DMS79 treated with DMSO at 0.1 percent for 48 hours (cell line): ENCODE measurements around the gene LHX3.

Experiments
- DNase-seq: peaks from one replicate; lab custom pipeline; 2025; lab: John Stamatoyannopoulos, UW

Gene LHX3

DNA sequence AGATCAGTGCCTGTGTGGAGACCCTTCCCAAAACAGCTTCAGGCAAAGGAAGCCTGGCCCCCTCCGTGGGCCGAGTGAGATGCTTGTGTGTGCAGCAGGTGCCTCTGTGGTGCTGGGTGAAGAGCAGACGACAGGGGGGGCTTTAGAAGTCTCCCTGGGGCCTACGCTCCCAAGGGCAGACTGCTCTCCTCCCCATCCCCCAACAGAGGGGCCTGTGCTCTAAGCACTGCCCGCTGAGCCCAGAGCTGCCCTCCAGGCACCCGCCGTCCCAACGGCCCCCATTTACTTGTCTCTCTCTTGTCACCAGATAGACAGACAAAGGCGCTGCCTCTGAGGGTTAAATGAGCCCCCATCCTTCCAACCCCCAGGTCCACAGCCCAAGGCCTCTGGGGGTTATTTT lies 2.7 kb upstream of the LHX3 start:
- DNase-seq = no peak

DNA sequence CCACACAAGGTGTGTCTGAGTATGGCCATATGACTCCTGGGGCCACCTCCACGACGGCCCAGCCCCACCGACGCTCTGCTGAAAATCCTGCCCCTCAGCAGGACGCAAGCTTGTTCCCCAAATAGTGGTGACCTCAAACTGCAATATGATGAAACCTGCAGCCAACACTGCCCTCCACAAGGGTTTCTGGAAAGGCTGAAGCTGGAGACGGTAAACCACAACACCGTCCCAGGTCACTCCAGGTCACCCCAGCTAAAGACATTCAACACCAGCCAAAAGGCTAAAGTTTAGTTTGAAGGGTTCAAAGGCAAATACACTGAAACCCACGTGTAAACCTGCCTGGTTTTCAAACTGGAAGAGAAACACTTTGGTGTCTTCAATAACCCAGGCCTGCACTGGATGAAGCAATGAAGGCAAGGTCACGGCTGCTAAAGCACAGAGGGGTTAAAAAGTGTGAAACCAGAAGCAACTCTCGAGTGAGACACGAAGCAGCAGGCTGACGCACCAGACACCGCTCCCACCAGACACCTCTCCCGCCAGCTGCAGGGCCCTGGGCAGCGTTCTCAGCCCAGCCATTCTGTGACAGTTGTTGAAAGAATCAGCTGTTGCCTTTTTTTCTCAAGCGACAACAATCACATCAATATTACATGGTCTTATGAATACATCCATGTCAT lies 1.8 kb upstream of the LHX3 start:
- DNase-seq = no peak

DNA sequence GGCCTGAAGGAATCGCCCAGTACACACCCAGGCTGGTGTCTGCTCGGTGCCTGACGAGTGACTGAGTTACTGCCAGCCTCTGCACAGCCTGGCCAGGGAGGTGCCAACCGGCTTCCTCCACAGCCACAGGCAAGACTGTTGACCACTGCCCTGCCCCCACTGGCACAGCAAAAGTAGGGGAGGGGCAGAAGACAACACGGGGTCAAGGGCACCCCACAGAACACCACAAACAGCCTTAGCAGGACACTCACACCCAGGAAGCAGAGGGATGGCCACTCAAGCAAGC lies 722 bp upstream of the LHX3 start:
- no peak for DNase-seq

DNA sequence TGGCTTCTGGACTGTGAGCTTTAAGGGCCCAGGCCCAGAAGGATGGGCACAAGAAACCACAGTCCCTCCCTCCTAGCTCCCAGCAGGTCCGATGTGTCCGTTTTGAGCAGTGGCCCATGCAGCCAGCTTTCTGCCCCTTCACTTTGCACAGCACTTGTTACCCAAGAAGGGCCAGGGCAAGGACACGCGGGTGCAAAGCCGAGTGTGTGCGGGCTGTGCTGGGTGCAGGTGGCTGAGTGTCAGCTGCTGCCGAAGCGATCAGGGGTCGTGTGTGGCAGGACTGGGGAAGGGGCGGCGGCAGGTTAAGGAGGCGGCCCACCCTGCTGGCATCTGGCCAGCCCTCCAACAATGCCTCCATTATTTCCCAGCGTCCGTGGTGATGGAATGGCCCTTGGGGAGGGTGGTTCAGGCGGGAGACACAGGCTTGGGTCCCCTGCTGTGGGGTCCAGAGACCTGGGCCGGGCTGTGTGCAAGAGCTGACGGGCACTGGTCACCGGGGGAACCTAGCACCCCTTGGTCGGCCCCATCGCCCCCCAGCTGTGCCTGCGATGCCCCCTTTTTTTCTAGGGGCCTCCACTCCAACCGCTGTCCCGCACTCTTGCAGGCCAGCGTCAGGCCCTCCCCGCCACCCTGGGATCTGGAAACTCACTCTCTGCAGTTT lies 653 bp downstream of the LHX3 start:
- DNase-seq = no peak

DNA sequence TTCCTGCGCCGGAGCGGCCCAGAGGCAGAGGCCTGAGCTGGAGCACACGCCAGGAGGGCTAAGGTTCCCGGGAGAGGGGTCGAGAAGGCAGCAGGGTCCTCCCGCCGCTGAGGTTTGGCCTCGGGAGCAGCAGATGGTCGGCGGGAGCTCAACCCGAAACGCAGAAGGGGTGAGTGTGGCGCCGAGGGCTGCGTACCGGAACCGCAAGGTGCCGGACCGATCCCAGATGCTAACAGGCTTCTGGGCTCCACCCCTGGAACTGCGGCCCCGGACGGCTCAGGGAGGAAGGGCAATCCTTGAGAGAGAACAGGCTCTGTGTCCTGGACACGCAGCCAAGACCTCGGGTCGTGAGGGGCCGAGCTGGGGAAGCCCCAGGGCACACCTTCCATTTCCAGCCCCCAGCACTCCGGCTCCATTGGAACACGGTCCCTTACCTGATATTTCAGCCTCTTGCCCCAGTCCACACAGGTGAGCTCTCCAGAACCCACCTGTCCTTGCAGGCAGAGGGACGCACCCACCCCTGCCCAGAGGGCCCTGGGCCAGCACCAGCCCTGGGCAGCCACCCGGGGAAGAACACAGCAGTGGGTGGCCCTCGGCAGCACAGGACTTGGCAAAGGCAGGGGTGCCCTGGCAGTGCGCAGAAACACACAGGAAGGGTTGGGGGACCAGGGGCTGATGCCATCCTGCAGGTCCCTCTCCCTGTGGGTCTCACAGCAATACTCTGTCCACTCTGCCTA lies 1.4 kb downstream of the LHX3 start:
- no peak for DNase-seq

DNA sequence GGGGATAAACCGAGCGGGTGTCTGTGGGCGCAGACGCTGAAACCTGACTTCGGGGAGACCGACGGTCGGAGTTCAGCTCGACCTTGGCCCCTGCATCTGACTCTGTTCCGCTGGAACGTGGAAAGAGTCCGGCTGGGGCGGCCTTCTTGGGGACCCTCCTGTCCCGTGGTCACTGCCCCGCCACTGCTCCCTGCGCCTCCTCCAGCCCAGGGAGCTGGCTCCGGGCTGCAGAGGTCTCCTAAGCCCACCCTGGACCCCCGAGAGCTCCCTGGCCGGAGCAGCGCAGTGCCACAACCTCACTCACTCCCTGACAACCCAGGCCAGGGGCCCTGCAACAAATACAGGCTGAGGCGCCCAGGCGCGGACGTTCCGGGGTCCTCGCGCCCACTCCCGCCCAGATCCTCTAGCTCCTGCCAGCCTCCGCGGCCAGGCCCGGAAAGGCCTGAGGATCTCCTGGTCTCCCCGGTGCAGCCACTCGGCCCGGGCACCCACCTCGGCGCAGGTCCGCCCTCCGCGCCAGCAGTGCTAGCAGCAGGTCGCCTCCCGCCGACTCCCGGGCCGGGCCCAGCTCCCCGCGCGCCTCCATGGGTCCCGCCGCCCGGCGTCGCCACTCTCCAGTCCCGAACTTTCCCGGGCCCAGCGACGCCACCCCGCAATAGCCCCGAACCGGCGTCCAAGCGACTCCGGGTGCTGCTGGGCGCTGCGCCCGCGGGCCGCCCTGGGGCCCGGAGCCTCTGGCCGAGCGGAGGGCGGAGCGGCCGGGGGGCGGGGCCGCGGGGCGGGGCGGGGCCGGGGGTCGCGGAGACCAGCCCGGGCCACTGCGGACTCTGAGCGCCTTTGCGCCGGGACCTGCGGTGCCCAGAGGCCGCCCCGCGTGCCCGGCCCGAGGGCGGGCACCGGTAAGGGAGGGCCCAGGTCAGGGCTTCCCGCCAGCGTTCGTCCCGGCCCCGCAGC lies 2.2 kb downstream of the LHX3 start:
- no peak for DNase-seq

DNA sequence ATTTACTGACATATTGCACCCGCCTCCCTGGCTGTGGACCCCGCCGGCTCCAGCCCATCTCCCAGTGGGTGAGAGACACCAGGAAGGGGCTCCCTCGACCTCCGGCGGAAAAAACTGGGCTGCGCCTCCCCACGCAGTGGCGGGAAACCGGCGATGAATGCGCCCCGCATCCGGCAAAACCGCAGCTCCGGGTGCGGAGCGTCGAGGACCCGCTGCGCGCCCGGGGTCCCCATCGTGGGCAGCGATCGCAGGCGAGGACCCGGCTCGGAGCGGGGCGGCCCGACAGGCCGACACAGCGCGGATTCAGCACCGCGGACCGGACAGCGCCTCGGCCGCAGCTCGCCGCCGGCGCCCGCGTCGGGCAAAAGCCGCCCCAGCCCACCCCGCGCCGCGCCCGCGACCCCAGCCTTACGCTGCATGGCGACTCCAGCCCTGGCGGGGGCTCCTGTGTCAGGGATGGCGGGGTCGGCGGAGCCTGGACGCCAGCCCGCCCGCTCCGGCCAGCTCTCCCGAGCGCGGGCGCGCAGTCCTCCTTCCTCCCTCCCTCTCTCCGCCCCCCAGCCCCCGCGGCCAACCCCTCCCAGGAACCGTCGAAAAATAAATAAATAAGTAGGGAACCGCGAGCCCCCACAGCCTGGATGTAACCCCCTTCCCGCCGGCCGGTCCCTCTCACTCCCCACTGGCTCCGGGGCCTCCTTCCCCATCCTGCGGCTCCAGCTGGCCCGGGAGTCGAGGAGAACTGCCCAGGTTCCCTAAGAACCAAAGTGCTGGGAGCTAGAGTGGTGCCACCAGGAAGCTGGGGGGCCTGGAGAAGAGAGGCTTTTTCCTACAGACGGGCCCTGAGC lies 3.1 kb downstream of the LHX3 start:
- no peak for DNase-seq

DNA sequence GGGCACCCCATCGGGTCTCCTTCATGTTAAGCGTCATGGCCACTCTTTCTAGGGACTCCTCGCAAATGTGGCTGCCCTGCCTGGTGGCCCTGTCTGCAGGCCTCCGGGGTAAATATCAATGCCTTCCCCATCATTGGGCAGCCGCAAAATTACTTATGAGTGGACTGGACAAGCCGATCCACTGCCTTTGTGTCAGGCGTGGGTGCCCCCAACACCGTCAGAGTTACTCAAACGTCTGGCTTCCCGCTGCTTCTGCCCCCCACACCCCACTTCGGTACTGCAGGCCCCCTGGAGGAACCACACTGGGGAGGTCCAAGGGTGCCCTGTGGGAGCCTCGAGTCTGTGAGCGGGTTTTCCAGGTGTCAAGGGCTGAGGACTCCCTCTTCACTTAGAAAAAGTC lies 3.8 kb downstream of the LHX3 start:
- DNase-seq = no peak

DNA sequence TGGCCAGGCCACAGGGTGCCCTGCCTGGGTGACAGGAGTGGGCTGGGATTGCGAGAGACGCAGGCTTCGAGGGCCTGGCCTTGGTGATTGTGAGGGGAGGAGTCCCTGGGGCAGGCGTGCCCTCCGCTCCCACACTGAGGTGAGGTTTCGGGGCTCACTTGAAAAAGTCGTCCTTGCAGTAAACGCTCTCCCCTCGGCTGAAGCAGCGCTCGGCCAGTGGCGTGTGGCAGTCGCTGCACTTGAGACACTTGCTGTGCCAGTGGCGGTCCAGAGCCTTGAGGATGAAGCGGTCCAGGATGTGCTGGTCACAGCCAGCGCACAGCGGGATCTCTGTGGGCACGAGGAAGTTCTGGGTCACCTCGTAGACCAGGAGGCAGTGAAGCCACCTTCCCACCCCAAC lies 4.5 kb downstream of the LHX3 start:
- DNase-seq = no peak

DNA sequence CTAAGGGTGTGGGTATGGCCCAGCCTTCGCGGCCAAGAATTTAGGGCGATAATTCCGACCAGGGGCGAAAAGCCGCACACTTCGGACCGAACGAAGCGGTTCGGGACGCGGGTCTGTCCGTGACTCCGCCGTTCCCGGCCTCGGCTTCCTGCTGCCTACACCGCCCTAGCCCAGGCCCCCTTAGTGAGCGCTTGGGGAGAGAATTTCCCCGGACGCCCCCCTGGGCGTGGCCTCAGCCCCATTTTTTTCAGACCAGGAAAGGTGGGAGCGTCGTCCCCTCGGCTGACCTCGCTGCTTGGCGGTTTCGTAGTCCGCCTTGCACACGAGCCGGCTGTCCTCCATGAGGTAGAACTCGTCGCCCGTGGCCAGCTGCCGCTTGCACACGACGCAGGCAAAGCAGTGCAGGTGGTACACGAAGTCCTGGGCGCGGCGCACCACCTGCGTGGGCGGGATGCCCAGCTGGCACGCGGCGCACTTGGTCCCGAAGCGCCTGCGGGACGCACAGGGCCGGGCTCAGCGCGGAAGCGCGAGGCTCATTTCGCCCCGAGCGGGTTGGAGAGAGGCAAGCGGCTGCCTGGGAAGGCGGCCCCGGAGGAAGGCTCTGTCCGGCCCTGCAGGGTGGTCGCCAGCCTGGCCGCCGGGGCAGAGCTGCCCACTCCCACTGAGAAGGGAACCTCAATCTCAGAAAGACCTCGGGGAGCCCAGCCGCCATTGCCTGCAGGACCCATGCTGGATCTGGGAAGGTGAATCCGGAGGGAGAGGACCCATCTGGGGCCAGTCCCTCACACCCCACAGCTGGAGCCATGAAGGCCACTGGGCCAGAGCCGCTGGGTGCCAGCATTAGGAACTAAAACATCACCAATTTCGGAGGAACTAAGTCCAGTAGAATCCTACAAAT lies 5.3 kb downstream of the LHX3 start:
- no peak for DNase-seq

DNA sequence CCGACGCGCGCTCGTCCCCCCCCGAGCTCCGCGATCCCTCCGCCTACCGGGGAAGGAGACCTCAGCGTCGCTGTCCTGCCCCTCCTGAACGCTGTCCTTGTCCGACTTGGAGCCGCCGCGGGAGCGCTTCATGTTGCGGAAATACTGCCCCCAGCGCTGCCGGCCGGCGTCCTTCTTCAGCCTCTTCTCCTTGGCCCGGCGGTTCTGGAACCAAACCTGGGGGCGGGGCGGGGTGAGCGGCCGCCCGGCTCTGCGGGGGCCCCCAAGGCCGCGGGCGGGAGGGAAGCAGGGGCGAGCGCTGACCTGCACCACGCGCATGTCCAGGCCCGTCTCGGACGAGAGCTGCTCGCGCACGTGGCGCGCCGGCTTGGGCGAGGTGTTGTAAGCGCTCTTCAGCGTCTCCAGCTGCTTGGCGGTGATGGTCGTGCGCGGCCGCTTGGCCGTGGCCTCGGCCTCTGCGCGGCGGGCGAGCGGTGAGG lies 6.3 kb downstream of the LHX3 start:
- no peak for DNase-seq

DNA sequence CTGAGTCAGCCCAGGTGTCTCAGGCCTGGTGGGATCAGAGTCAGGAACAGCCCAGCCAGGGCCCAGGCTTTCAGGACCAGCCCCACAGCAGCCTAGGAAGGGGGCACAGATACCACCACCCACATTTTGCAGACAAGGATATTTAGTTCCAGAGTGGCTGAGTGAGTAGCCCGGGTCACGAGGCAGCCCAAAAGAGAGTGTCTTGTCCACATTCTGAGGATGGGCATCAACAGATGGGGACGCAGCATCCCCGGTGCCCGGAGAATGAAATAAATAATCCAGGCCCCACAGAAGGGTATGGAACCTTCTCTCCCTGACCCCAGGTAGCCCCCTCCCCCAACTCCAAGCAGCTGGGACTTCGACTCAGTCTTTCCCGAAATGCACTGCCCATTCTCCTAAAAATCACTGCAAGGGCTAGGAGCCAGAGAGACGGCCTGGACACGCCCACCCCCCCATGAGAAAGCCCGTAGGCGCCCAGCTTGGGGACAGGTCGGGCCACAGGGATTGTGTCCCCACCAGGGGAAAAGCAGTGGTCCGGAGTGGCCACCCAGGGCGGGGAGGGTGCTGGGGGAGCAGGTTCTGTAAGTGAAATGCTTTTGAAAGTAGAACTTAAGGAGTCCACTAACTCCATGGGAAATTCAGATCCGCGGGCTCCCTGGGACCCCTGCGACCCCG lies 6.9 kb downstream of the LHX3 start:
- DNase-seq = no peak

DNA sequence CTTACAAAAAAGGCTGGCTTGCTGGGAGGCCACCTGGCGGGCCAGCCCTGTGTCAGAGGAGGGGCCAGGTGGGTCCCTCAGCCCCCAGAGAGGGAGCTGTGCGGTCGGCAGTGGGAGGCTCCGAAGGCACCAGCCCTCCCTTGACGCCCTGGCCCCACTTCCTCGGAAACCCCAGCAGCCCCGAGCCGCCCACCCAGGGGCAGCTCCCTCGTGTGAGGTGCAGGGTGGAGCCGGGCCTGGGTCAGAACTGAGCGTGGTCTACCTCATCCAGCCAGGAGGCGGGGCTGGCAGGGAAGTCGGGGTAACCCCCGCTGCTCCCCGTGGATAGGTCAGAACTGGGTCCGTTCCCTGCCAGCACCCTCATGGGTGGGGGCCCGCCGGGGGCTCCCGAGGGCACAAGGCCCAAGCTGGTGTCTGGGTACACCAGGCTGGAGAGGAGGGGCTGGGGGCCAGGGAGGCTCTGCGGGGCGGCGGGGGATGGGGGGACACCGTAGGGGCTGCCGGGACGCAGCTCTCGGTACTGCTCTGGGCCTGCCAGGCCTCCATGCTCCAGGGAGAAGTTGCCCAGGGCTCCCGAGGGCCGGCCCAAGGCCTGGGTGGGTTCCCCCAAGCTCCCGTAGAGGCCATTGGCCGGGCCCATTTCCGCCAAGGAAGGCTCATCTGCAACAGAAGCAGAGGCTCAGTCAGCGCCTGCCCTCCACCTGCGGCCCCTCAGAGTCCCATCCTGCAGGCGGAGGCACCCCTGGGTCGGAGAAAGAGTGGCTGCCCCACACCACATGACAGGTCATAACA lies 7.6 kb downstream of the LHX3 start:
- no peak for DNase-seq

DNA sequence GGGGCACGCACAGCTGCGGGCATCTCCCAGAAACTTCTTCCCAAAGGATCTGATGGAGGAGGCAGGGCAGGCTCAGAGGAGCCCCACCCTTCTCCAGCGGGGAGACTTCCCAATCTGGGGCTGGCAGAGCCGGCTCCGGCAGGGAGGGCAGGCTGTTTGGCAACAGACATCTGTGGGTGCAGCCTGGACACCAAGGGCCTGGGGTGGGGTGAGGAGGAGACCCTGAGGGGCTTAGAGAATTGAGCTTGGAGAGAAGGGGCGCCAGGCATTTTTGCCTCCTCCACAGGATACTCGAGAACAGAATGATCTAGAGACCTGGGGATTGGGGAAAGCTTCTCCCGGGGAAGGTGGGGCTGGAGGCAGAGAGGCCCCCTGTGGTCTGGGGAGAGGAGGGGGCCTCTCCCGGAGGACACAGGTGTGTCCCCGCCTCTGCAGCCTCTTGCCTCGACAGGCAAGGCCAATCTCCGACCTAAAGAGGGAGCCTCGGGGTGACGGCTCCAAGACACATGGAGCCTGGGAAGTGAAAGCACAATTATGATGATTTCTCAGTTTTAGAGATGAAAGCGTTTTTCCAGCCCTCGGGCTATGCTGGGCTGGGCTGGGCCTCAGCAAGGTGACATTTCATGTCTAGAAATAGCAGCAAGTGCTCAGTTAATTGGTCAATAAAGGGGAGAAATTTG lies 8.4 kb downstream of the LHX3 start:
- no peak for DNase-seq

DNA sequence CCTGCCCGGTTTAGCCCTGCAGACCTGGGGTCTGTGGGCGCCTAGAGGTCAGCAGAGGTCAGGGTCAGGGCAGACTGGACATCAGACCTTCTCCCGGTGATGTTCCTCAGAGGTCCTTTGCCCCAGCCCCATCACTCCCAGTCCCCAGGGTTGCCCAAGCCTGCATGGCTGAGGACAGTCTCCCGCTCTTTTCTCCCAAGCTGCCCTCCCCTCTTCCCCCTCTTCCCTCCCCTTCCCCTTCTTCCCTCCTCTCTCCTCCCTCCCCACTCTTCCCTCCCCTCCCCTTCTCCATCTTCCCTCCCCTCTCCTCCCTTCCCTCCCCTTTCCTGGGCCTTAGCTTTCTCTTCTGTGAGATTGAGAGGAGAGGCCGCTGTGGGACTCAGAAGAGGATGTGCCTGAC lies 10.4 kb downstream of the LHX3 start:
- DNase-seq = no peak

DNA sequence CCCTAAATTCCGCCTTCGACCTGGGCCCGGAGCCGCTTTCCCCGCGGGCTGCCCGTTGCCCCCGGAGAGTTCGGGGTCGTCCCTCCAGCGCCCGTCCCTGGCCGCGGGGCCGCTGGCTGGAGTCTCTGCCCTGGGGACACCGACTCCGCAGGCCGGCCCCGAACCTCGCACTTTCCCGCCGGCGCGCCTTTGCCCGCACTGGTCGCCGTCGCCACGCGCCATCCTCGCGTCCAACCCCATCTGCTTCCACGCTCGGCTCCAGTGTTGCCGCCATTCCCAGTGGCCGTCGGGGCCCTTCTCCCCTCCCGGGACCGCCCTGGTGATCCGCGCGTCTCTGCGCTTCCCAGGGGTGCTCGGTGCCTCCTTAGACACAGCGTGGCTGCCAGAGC lies 11.0 kb downstream of the LHX3 start:
- no peak for DNase-seq

DNA sequence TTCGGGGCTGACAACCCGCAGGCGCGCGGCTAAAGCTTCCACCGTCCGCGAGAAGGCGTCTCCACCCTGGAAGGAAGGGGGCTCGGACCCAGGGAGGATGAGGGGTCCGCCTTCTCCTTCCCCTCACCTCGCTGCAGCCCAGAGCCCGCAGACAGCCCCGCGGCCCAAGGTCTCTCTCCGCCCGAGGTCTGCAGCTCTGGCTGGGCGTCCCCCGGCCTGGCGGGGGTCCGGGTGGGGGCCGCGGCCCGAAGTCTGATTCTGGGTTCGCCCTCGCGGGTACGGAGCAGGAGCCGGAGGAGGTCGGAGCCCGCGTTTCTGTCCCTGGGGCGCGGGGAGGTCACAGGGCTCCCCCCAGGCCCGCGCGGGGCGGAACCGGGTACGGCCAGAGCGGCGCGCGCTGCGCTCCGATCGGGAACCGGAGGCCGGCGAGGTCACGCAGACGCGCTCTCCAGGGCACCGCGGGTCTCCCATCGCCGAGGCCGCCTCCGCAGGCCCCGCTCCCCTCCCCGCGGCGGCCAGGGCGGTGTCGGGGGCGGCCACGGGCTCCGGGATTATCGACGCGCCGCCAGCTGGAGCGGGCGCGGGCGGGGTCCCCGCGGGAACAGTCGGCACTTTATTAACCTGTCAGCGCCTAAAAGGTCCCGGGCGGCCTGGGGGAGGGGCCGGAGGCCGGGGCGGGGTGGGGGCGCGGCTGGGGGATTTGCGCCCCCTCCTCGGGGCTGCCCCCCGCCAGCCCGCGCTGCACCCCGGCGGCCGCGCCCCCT lies 11.6 kb downstream of the LHX3 start:
- DNase-seq = no peak
